Endothelial cell of umbilical vein (primary cell): Measurements from ENCODE around the gene AASDH. TPM values are rescaled to one million over a fixed set of nuclear protein-coding genes. Genes with fewer than 3 reads are reported as not detected.

Source experiments
- BruUV-seq: library from RNA; stranded (reverse); fragments of 400-500 nt; replicated peaks from 2 replicates; lab custom pipeline; 2021; lab: Mats Ljungman, UMichigan
- CTCF ChIA-PET: fragments of 300-600, 350-600 bp; sonication (Branson Sonifier 250); formaldehyde crosslinking; loops from one replicate; lab custom pipeline; 2021; ENCODE audit warnings: antibody characterized with exemption, inconsistent platforms; lab: Charles Lee
- POLR2A ChIA-PET: fragments of 300-600, 350-600 bp; sonication (Branson Sonifier 250); formaldehyde crosslinking; loops from one replicate; lab custom pipeline; 2021; ENCODE audit warnings: antibody characterized with exemption, inconsistent platforms; lab: Charles Lee
- DNase-seq: peaks from one replicate; pipeline ENCODE4 v3.0.0-alpha.2; 2011; ENCODE audit warnings: low read depth, low spot score
- FAIRE-seq: peaks from 2 replicates; lab custom pipeline; 2011; peaks lifted over from hg19 to GRCh38; lab: Jason Lieb, UNC
- H2AFZ ChIP-seq: 2 replicates; pipeline ENCODE4 v1.6.0; 2012; ENCODE audit warnings: low read depth, low read length, control low read depth, inconsistent platforms
- H3K27ac ChIP-seq: 2 replicates; pipeline ENCODE4 v1.5.1; 2011; ENCODE audit warnings: low read depth, mild to moderate bottlenecking, control low read depth, low read length, moderate library complexity; ENCODE audit not compliant: insufficient read depth
- H3K27me3 ChIP-seq, 2 experiments: 2 replicates each; pipeline versions ENCODE4 v1.6.0 to v1.6.1; 2011; ENCODE audit warnings: low read length in 2 of 2, mixed read lengths in 1 of 2; ENCODE audit not compliant: control insufficient read depth in 2 of 2, insufficient read depth in 2 of 2
- H3K36me3 ChIP-seq, 2 experiments: 2 replicates in 1 of 2; 3 replicates in 1 of 2; pipeline ENCODE4 v1.5.1; 2011; ENCODE audit warnings: low read length in 2 of 2, mild to moderate bottlenecking in 1 of 2, moderate library complexity in 1 of 2; ENCODE audit not compliant: control insufficient read depth in 2 of 2, insufficient read depth in 2 of 2; ENCODE audit errors: extremely low read depth in 1 of 2
- H3K4me1 ChIP-seq: 3 replicates; pipeline ENCODE4 v1.5.1; 2011; ENCODE audit warnings: mild to moderate bottlenecking, low read length; ENCODE audit not compliant: control insufficient read depth, insufficient read depth; ENCODE audit errors: extremely low read depth
- H3K4me2 ChIP-seq: 2 replicates; pipeline ENCODE4 v1.6.1; 2011; ENCODE audit warnings: low read length, control low read depth, mixed read lengths; ENCODE audit not compliant: insufficient read depth
- H3K4me3 ChIP-seq, 3 experiments: fragments of 200-600 bp in 1 of 3; sonication (generic), shearing (Covaris generic) in 1 of 3; replicated peaks in 1 of 3; 2 replicates each; pipeline ENCODE4 v1.5.1; 2011 to 2016; ENCODE audit warnings: control low read depth in 3 of 3, low read length in 3 of 3, mild to moderate bottlenecking in 2 of 3, inconsistent platforms in 1 of 3, low read depth in 1 of 3, moderate library complexity in 1 of 3; ENCODE audit not compliant: insufficient read depth in 1 of 3
- H3K79me2 ChIP-seq: 2 replicates; pipeline ENCODE4 v1.6.0; 2012; ENCODE audit warnings: low read length, inconsistent platforms; ENCODE audit not compliant: control insufficient read depth, insufficient read depth
- H3K9ac ChIP-seq: replicated peaks from 2 replicates; pipeline ENCODE3; 2011; ENCODE audit warnings: low read length, control low read depth; ENCODE audit not compliant: insufficient read depth; ENCODE audit errors: extremely low read depth
- H3K9me1 ChIP-seq: replicated peaks from 3 replicates; pipeline ENCODE4 v1.6.0; 2011; ENCODE audit warnings: mild to moderate bottlenecking, low read length; ENCODE audit not compliant: control insufficient read depth, insufficient read depth; ENCODE audit errors: extremely low read depth
- H3K9me3 ChIP-seq: replicated peaks from 2 replicates; pipeline ENCODE4 v1.5.1; 2012; ENCODE audit warnings: low read length, inconsistent platforms; ENCODE audit not compliant: control insufficient read depth, insufficient read depth
- H4K20me1 ChIP-seq: replicated peaks from 2 replicates; pipeline ENCODE3; 2011; ENCODE audit warnings: mild to moderate bottlenecking, low read length; ENCODE audit not compliant: control insufficient read depth, insufficient read depth; ENCODE audit errors: extremely low read depth
- CTCF ChIP-seq, 2 donors: IDR thresholded peaks; 1 replicate in 1 of 2; 2 replicates in 1 of 2; pipeline ENCODE4 v1.5.1; 2011; ENCODE audit warnings: low read length in 2 of 2, mild to moderate bottlenecking in 2 of 2, moderate library complexity in 2 of 2, control low read depth in 1 of 2, inconsistent platforms in 1 of 2, low read depth in 1 of 2; ENCODE audit not compliant: insufficient read depth in 1 of 2; ENCODE audit errors: extremely low read depth in 1 of 2
- EZH2 ChIP-seq: IDR thresholded peaks from 2 replicates; pipeline ENCODE4 v1.6.1; 2012; ENCODE audit warnings: borderline replicate concordance, low read depth, mild to moderate bottlenecking, moderate library complexity, low read length, inconsistent platforms; ENCODE audit not compliant: severe bottlenecking
- FOS ChIP-seq: IDR thresholded peaks from 2 replicates; pipeline ENCODE4 v1.6.1; 2011; ENCODE audit warnings: mild to moderate bottlenecking, low read length, moderate library complexity, borderline replicate concordance; ENCODE audit not compliant: insufficient read depth
- GATA2 ChIP-seq: IDR thresholded peaks from 2 replicates; pipeline ENCODE4 v1.7.0; 2011; ENCODE audit warnings: low read depth, mild to moderate bottlenecking, moderate library complexity, mixed read lengths, low read length; ENCODE audit not compliant: insufficient read length, insufficient read depth
- JUN ChIP-seq: IDR thresholded peaks from 2 replicates; pipeline ENCODE4 v1.6.1; 2011; ENCODE audit warnings: borderline replicate concordance, low read depth; ENCODE audit not compliant: insufficient read length, insufficient read depth
- MAX ChIP-seq: IDR thresholded peaks from 2 replicates; pipeline ENCODE4 v1.6.1; 2011; ENCODE audit not compliant: insufficient read depth, insufficient read length
- MYC ChIP-seq: IDR thresholded peaks from one replicate; pipeline ENCODE4 v1.6.1; 2011; ENCODE audit warnings: mild to moderate bottlenecking, low read depth, low read length
- POLR2A ChIP-seq: IDR thresholded peaks from 2 replicates; pipeline ENCODE4 v1.6.1; 2012; ENCODE audit warnings: low read depth, mild to moderate bottlenecking, control low read depth, low read length
- POLR2AphosphoS5 ChIP-seq: IDR thresholded peaks from 2 replicates; pipeline ENCODE4 v1.6.1; 2012; ENCODE audit warnings: low read depth, mild to moderate bottlenecking, control low read depth, low read length, moderate library complexity; ENCODE audit not compliant: insufficient read depth
- dilution Hi-C: fragments of 300-500 bp; cut with MboI; formaldehyde crosslinking; loops from one replicate; pipeline ENCODE4 v1.15.0; 2019; ENCODE audit warnings: low sequenced_read_pairs; ENCODE audit not compliant: extremely low pct_ligation_motif_present
- intact Hi-C: fragments of 100-400 bp; cut with micrococcal nuclease; formaldehyde crosslinking; loops from one replicate; pipeline ENCODE4 v1.10.0; 2022
- polyA plus RNA-seq, 4 experiments: library from polyadenylated mRNA; depleted of rRNA in 3 of 4; stranded (reverse) in 3 of 4; unstranded in 1 of 4; fragments of >200 nt; gene quantifications; 2 replicates each; pipeline versions ENCODE4 v1.2.1 to v1.2.3, GENCODE V29; 2011 to 2012; ENCODE audit warnings: missing spikeins in 1 of 4
- total RNA-seq: library from RNA; stranded (reverse); gene quantifications from 2 replicates; pipeline ENCODE4 v1.2.3, GENCODE V29; 2021

Gene AASDH
- total and polyA plus RNA-seq, 2 donors (not counting 3 experiments of a cell fraction or from before 2014, with no cell fraction given): 4.2 to 9.5 TPM

- H3K27ac ChIP-seq: no peak overlapping the region
- H3K4me1 ChIP-seq: peaks cover 12% of the 10 kb centered on the region
- H3K27me3 ChIP-seq: no peaks in the 10 kb centered on the region
- ChIA-PET CTCF (no interaction called here), POLR2A (no interaction called here)
- no peak overlapping the region for H2AFZ ChIP-seq
- no peaks in the 10 kb centered on the region for H3K9me3 ChIP-seq
- H3K79me2 ChIP-seq: peaks cover 5% of the 10 kb centered on the region
- H3K9me1 ChIP-seq: no peaks in the 10 kb centered on the region
- H3K9ac ChIP-seq: no peak overlapping the region
- DNase-seq (no peak), FAIRE-seq (no peak)
- H3K36me3 ChIP-seq: peaks cover 0 to 9% of the 10 kb centered on the region in 2 experiments
- H3K4me2 ChIP-seq: no peak overlapping the region
- dilution Hi-C loops: no loop called here
- no peak overlapping the region for H3K4me3 ChIP-seq
- TF ChIP-seq GATA2 (no peak), MYC (no peak), POLR2AphosphoS5 (no peak), EZH2 (no peak), FOS (no peak), POLR2A (no peak)
- intact Hi-C loops: no loop called here
- BruUV-seq: no TSS peak
- H4K20me1 ChIP-seq: no peaks in the 10 kb centered on the region
These were observed 13.3 kb upstream of the AASDH start for GRCh38 chr4:56400560-56400959.

GRCh38 chr4:56391270-56391669, 4.0 kb upstream of the AASDH start:
- Histone ChIP-seq H3K4me1 (peaks cover 9% of the 10 kb centered on the region), H3K79me2 (no peaks in the 10 kb centered on the region), H3K9me3 (no peaks in the 10 kb centered on the region), H2AFZ (no peak overlapping the region), H4K20me1 (no peaks in the 10 kb centered on the region), H3K9ac (no peak overlapping the region), H3K27me3 (no peaks in the 10 kb centered on the region), H3K36me3 (peaks cover 0 to 3% of the 10 kb centered on the region in 2 experiments), H3K4me2 (no peak overlapping the region), H3K9me1 (no peaks in the 10 kb centered on the region), H3K4me3 (no peak overlapping the region), H3K27ac (no peak overlapping the region)
- TF ChIP-seq POLR2A: no peak
- TF ChIP-seq FOS: no peak
- no peak for TF ChIP-seq MYC
- TF ChIP-seq POLR2AphosphoS5: no peak
- no peak for TF ChIP-seq EZH2
- TF ChIP-seq JUN: no peak
- no peak for TF ChIP-seq GATA2
- no peak for TF ChIP-seq CTCF (IDR thresholded peaks at IDR 0.05; ENCODE audit: extremely low read depth in 1 of 2, insufficient read depth in 1 of 2, low read depth in 1 of 2, low read length in 2 of 2)
- TF ChIP-seq MAX: no peak
- DNase-seq (no peak), FAIRE-seq (no peak)
- POLR2A ChIA-PET: no interaction called here
- intact Hi-C loops (no loop called here), dilution Hi-C loops (no loop called here)
- CTCF ChIA-PET: no interaction called here
- BruUV-seq: no TSS peak
